NAMALWA (cell line): ENCODE results near the gene TLDC2.
"Not testable (repeated sequence)": the region's sequence is repeated elsewhere in the genome, so short reads cannot be mapped to it uniquely, and the experiment has no call there.

ENCODE experiments used
- DNase-seq: peaks from one replicate; pipeline ENCODE4 v3.0.0-alpha.2; 2015; ENCODE audit warnings: low spot score

The TLDC2 gene

GRCh38 chr20:36866681-36867495 is 9.1 kb upstream of the TLDC2 start:
- DNase-seq = peak; percentile 44

- DNase-seq = no peak
These were observed 4.0 kb upstream of the TLDC2 start for GRCh38 chr20:36871640-36872570.

GRCh38 chr20:36872852-36873251 is 3.1 kb upstream of the TLDC2 start:
- DNase-seq = no peak

- DNase-seq = no peak
These were observed 2.3 kb upstream of the TLDC2 start for GRCh38 chr20:36873498-36874189.

- not testable (repeated sequence) for DNase-seq
These were observed 845 bp upstream of the TLDC2 start for GRCh38 chr20:36875093-36875492.

GRCh38 chr20:36876473-36876833 is 515 bp downstream of the TLDC2 start:
- DNase-seq = no peak

- no peak for DNase-seq
These were observed 3.0 kb downstream of the TLDC2 start for GRCh38 chr20:36878941-36879340.

- DNase-seq = no peak
These were observed 4.9 kb downstream of the TLDC2 start for GRCh38 chr20:36880741-36881250.

- no peak for DNase-seq
These were observed 5.4 kb downstream of the TLDC2 start for GRCh38 chr20:36881331-36881730.

- DNase-seq = no peak
These were observed 6.0 kb downstream of the TLDC2 start for GRCh38 chr20:36881888-36882287.

- DNase-seq = peak; percentile 39
These were observed 8.1 kb downstream of the TLDC2 start for GRCh38 chr20:36883977-36884535.

GRCh38 chr20:36885356-36885755 is 9.4 kb downstream of the TLDC2 start:
- no peak for DNase-seq

GRCh38 chr20:36886859-36887751 is 11.2 kb downstream of the TLDC2 start:
- peak; percentile 87 for DNase-seq

GRCh38 chr20:36887752-36888090 is 11.8 kb downstream of the TLDC2 start:
- no peak for DNase-seq

GRCh38 chr20:36888880-36889516 is 13.1 kb downstream of the TLDC2 start:
- no peak for DNase-seq

- DNase-seq = no peak
These were observed 14.6 kb downstream of the TLDC2 start for GRCh38 chr20:36890586-36890985.

- DNase-seq = no peak
These were observed 15.3 kb downstream of the TLDC2 start for GRCh38 chr20:36891211-36891610.

- no peak for DNase-seq
These were observed 17.9 kb downstream of the TLDC2 start for GRCh38 chr20:36893801-36894200.

- DNase-seq = no peak
These were observed 19.1 kb downstream of the TLDC2 start for GRCh38 chr20:36895036-36895435.

GRCh38 chr20:36904690-36905089 is 28.8 kb downstream of the TLDC2 start:
- DNase-seq = no peak
